Osteocyte (in vitro differentiated cells): Measurements from ENCODE around the gene XDH. TPM values are rescaled to one million over a fixed set of nuclear protein-coding genes. Genes with fewer than 3 reads are reported as not detected.

Experiments
- DNase-seq: peaks from one replicate; pipeline ENCODE4 v3.0.0; 2021; ENCODE audit warnings: mixed read lengths; ENCODE audit not compliant: unreplicated experiment; ENCODE audit errors: extremely low spot score
- H3K27ac Mint-ChIP-seq: one replicate; pipeline ENCODE4 v1.8.0; 2021; ENCODE audit warnings: mild to moderate bottlenecking, mixed read lengths; ENCODE audit not compliant: unreplicated experiment
- H3K27me3 Mint-ChIP-seq: one replicate; pipeline ENCODE4 v1.8.0; 2021; ENCODE audit warnings: mixed read lengths; ENCODE audit not compliant: unreplicated experiment
- H3K36me3 Mint-ChIP-seq: one replicate; pipeline ENCODE4 v1.8.0; 2021; ENCODE audit warnings: mixed read lengths; ENCODE audit not compliant: unreplicated experiment
- H3K4me1 Mint-ChIP-seq: one replicate; pipeline ENCODE4 v1.8.0; 2021; ENCODE audit warnings: mixed read lengths; ENCODE audit not compliant: unreplicated experiment
- H3K4me3 Mint-ChIP-seq: one replicate; pipeline ENCODE4 v1.8.0; 2021; ENCODE audit warnings: mild to moderate bottlenecking, moderate library complexity, mixed read lengths; ENCODE audit not compliant: unreplicated experiment
- H3K9me3 Mint-ChIP-seq: one replicate; pipeline ENCODE4 v1.8.0; 2021; ENCODE audit warnings: mixed read lengths; ENCODE audit not compliant: unreplicated experiment
- total RNA-seq: library from RNA; stranded (reverse); gene quantifications from 2 replicates; pipeline ENCODE4 v1.2.1, GENCODE V29; 2021
- TF ChIP-seq, protein P1 (sequence below): fragments of 200-600 bp; sonication (generic); IDR thresholded peaks from 2 replicates; pipeline ENCODE4 v1.5.0; 2021; ENCODE audit warnings: antibody characterized with exemption, mild to moderate bottlenecking, moderate library complexity

Gene XDH
- total RNA-seq, 1 donor from 2014 or later = 0.99 TPM

DNA sequence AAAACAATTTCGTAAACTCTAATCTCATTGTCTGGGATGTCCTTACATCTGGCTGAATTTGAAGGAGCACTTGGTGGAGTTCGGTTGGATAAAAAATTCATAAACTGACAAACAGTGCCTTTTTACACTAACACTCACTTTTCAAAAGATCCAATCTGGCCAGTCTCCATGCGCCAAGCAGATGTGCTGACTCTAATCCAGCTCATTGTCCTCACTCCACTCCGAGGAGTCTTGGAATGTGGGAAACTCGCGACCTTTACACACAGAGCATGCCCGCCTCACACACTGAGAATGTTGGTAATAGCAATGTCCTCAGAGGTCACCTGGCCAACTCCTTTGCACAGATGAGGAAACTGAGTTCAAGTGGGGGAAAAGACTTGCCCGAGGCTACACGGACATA is 66.8 kb downstream of the XDH start:
- Mint-ChIP-seq H3K4me1 (peaks cover 10% of the 10 kb centered on the region), H3K27ac (no peak overlapping the region), H3K4me3 (no peak overlapping the region), H3K36me3 (no peaks in the 10 kb centered on the region), H3K27me3 (no peaks in the 10 kb centered on the region), H3K9me3 (peaks cover 8% of the 10 kb centered on the region)
- no peak for DNase-seq
- TF ChIP-seq, protein P1, sequence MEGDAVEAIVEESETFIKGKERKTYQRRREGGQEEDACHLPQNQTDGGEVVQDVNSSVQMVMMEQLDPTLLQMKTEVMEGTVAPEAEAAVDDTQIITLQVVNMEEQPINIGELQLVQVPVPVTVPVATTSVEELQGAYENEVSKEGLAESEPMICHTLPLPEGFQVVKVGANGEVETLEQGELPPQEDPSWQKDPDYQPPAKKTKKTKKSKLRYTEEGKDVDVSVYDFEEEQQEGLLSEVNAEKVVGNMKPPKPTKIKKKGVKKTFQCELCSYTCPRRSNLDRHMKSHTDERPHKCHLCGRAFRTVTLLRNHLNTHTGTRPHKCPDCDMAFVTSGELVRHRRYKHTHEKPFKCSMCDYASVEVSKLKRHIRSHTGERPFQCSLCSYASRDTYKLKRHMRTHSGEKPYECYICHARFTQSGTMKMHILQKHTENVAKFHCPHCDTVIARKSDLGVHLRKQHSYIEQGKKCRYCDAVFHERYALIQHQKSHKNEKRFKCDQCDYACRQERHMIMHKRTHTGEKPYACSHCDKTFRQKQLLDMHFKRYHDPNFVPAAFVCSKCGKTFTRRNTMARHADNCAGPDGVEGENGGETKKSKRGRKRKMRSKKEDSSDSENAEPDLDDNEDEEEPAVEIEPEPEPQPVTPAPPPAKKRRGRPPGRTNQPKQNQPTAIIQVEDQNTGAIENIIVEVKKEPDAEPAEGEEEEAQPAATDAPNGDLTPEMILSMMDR = no peak

DNA sequence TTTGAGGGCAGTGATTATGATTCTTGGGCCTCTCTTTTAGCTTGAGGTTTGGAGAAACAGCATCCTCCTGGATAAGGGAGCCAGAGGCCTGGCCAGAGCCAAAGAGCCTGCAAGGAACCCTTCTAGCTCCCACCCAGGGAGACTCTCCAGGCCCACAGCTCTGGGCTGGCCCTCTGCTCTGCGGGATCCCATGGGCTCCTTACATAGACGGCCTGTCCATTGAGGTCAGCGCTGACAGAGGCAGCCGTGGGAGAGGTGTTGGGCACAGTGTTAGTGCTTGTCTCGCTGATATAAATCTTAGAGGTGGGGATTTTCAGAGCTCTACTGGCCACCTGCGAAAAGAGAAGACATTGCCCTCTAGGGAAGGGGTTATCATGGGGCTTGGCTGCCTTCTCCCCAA is 67.2 kb downstream of the XDH start:
- Mint-ChIP-seq H3K36me3 (no peaks in the 10 kb centered on the region), H3K4me1 (peaks cover 10% of the 10 kb centered on the region), H3K4me3 (no peak overlapping the region), H3K27me3 (no peaks in the 10 kb centered on the region), H3K27ac (no peak overlapping the region), H3K9me3 (peaks cover 8% of the 10 kb centered on the region)
- DNase-seq = no peak
- TF ChIP-seq, protein P1 = no peak

DNA sequence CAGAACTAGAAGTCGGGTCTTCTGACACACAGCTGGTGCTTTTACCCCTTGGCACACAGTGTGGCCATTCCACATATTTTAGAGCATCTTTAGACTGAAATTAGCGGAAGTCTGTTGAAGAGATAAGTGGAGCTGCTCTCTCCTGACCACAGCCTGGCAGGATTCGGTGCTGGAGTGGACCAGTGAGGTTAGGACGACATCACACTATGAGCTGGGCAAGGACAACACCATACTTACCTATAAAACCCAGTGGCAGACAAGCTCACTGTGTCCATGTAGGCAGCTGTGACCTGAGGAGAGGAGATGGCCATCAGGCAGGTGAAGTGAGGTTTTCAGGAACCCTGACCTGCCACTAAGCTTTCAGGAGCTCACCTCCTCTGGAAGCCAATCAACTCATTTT is 70.1 kb downstream of the XDH start:
- H3K27me3 Mint-ChIP-seq = no peaks in the 10 kb centered on the region

DNA sequence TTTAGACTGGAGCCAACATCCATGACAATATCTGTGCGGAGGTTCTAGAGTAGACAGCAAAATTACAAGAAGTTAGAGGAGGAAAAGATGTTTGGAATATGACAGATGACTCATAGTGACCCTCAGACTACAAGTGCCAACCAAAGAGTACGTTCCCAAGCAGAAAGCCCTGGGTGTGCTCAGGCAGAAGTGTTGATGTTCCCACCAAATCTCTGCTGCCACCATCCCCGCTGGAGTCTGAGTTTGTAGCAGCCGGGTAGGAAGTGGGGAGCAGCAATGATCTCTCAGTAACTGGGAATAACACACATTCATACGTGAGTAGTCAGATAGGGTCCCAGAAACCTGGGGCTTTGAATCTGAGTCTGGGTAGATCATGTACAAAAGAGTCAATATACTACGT is 73.2 kb downstream of the XDH start:
- peaks cover 8% of the 10 kb centered on the region for H3K4me1 Mint-ChIP-seq
- TF ChIP-seq, protein P1 = no peak
- no peaks in the 10 kb centered on the region for H3K27me3 Mint-ChIP-seq
- DNase-seq = no peak
- no peaks in the 10 kb centered on the region for H3K36me3 Mint-ChIP-seq
- no peaks in the 10 kb centered on the region for H3K9me3 Mint-ChIP-seq
- no peak overlapping the region for H3K4me3 Mint-ChIP-seq
- H3K27ac Mint-ChIP-seq = no peak overlapping the region

More for the DNA sequence above, 70.1 kb downstream of the XDH start:
- TF ChIP-seq, protein P1 = no peak
- H3K27ac Mint-ChIP-seq = no peak overlapping the region
- peaks cover 10% of the 10 kb centered on the region for H3K4me1 Mint-ChIP-seq
- DNase-seq = no peak
- no peaks in the 10 kb centered on the region for H3K36me3 Mint-ChIP-seq
- H3K4me3 Mint-ChIP-seq = no peak overlapping the region
- no peaks in the 10 kb centered on the region for H3K9me3 Mint-ChIP-seq

DNA sequence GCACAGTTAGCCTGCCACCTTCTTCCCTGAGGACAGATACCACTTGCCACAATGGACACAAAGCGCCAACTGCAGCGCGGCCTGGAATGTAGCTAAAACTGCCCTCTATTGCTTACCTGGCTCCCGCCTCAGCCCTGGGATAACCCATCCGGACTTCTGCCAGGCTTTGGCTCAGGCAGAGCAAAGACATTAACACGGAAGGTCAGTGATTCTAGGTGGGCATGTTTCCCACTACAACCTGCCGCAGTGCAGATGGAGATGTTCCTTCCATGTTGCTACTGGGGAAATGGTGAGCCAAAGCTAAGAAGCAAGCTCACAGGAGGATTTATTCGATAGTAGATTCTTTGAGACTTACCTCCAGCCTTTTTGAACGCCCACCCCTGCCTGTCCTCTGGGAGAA is 74.8 kb downstream of the XDH start:
- no peaks in the 10 kb centered on the region for H3K9me3 Mint-ChIP-seq
- no peak for DNase-seq
- no peaks in the 10 kb centered on the region for H3K27me3 Mint-ChIP-seq
- no peaks in the 10 kb centered on the region for H3K36me3 Mint-ChIP-seq
- TF ChIP-seq, protein P1 = no peak
- H3K4me1 Mint-ChIP-seq = peaks cover 17% of the 10 kb centered on the region
- H3K27ac Mint-ChIP-seq = no peak overlapping the region
- no peak overlapping the region for H3K4me3 Mint-ChIP-seq
